Activated B cell treated with CpG ODN at 0.5 μM for 24 hours (primary cell): ENCODE results near the gene TRIM7. TPM values are rescaled to one million over a fixed set of nuclear protein-coding genes. Genes with fewer than 3 reads are reported as not detected.

Experiments
- ATAC-seq: fragments of 200-7000 bp; cut with Tn5 transposase; one replicate; pipeline ENCODE4 v1.10.0; 2021; ENCODE audit warnings: low read depth, mild to moderate bottlenecking, moderate library complexity
- CTCF ChIA-PET: fragments of 350-600 bp; sonication (Branson Sonifier 250); formaldehyde crosslinking; loops from one replicate; lab custom pipeline; 2021; ENCODE audit warnings: antibody characterized with exemption; lab: Charles Lee
- POLR2A ChIA-PET: fragments of 350-600 bp; sonication (Branson Sonifier 250); formaldehyde crosslinking; loops from one replicate; lab custom pipeline; 2021; ENCODE audit warnings: antibody characterized with exemption; lab: Charles Lee
- DNase-seq: peaks from one replicate; pipeline ENCODE4 v3.0.0; 2022
- H3K27ac Mint-ChIP-seq: one replicate; pipeline ENCODE4 v1.8.0; 2020; ENCODE audit warnings: mixed read lengths
- H3K27me3 Mint-ChIP-seq: one replicate; pipeline ENCODE4 v1.8.0; 2021; ENCODE audit warnings: mixed read lengths
- H3K36me3 Mint-ChIP-seq: one replicate; pipeline ENCODE4 v1.8.0; 2021; ENCODE audit warnings: low read depth, mixed read lengths
- H3K4me1 Mint-ChIP-seq: one replicate; pipeline ENCODE4 v1.8.0; 2021; ENCODE audit warnings: mixed read lengths
- H3K4me3 Mint-ChIP-seq: one replicate; pipeline ENCODE4 v1.8.0; 2020; ENCODE audit warnings: mild to moderate bottlenecking, mixed read lengths
- H3K9me3 Mint-ChIP-seq: one replicate; pipeline ENCODE4 v1.8.0; 2020; ENCODE audit warnings: mixed read lengths
- CTCF ChIP-seq: fragments of 200-600 bp; IDR thresholded peaks from one replicate; pipeline ENCODE4 v1.8.0; 2022; ENCODE audit warnings: antibody characterized with exemption, mild to moderate bottlenecking
- intact Hi-C: fragments of 100-400 bp; cut with micrococcal nuclease; formaldehyde crosslinking; loops from one replicate; pipeline ENCODE4 v1.15.1; 2024
- total RNA-seq: library from RNA; stranded (reverse); gene quantifications from 2 replicates; pipeline ENCODE4 v1.2.3, GENCODE V29; 2022

The TRIM7 gene
- total RNA-seq, 1 donor from 2014 or later: 0.51 TPM

GRCh38 chr5:181160152-181160754 is 44.7 kb downstream of the TRIM7 start:
- intact Hi-C loops: loop anchor here (5.0 kb wide), 2 partner anchors 102 to 358 kb away; partner anchors contain the start of genes MGAT1 and TRIM52
- H3K36me3 Mint-ChIP-seq: no peaks in the 10 kb centered on the region
- peaks cover 29% of the 10 kb centered on the region for H3K4me1 Mint-ChIP-seq
- ChIA-PET CTCF (interaction anchor here (0.6 to 1.0 kb wide), 3 partner anchors 9 to 376 kb away, joined by 3 read pairs; no protein-coding TSS in a partner anchor), POLR2A (interaction anchor here (0.7 to 1.1 kb wide), 3 partner anchors 63 to 356 kb away, joined by 3 read pairs; partner anchors contain the start of gene TRIM41)
- peaks cover 10% of the 10 kb centered on the region for H3K27me3 Mint-ChIP-seq
- H3K27ac Mint-ChIP-seq: peak overlapping the region; percentile 80
- ATAC-seq (peak; percentile 84), DNase-seq (peak; percentile 48)
- peak overlapping the region; percentile 73 for H3K4me3 Mint-ChIP-seq
- no peak for TF ChIP-seq CTCF
- peaks cover 4% of the 10 kb centered on the region for H3K9me3 Mint-ChIP-seq

GRCh38 chr5:181159286-181160151 is 45.5 kb downstream of the TRIM7 start:
- ATAC-seq (peak; percentile 74), DNase-seq (peak; percentile 87)
- Mint-ChIP-seq H3K36me3 (no peaks in the 10 kb centered on the region), H3K4me1 (peaks cover 29% of the 10 kb centered on the region), H3K4me3 (peak overlapping the region; percentile 75), H3K27me3 (peaks cover 10% of the 10 kb centered on the region), H3K27ac (peak overlapping the region; percentile 81), H3K9me3 (peaks cover 4% of the 10 kb centered on the region)
- intact Hi-C loops: loop anchor here (1.0 to 5.0 kb wide), 9 partner anchors 23 to 375 kb away; partner anchors contain the start of genes MGAT1, TRIM41, TRIM52 and ZFP62
- POLR2A ChIA-PET: interaction anchor here (0.7 to 1.1 kb wide), 3 partner anchors 64 to 356 kb away, joined by 3 read pairs; partner anchors contain the start of gene TRIM41
- no peak for TF ChIP-seq CTCF
- CTCF ChIA-PET: interaction anchor here (0.7 to 1.0 kb wide), 2 partner anchors 9 to 375 kb away, joined by 3 read pairs; no protein-coding TSS in a partner anchor

- H3K4me1 Mint-ChIP-seq: peaks cover 29% of the 10 kb centered on the region
- H3K9me3 Mint-ChIP-seq: peaks cover 4% of the 10 kb centered on the region
- intact Hi-C loops: loop anchor here (1.0 to 5.0 kb wide), 7 partner anchors 23 to 375 kb away; partner anchors contain the start of genes TRIM41 and ZFP62
- no peak overlapping the region for H3K4me3 Mint-ChIP-seq
- no peak for DNase-seq
- POLR2A ChIA-PET: no interaction called here
- no peak overlapping the region for H3K27ac Mint-ChIP-seq
- TF ChIP-seq CTCF: no peak
- CTCF ChIA-PET: no interaction called here
- H3K36me3 Mint-ChIP-seq: no peaks in the 10 kb centered on the region
- ATAC-seq: no peak
- peaks cover 10% of the 10 kb centered on the region for H3K27me3 Mint-ChIP-seq
These were observed 46.1 kb downstream of the TRIM7 start for GRCh38 chr5:181158869-181159268.

GRCh38 chr5:181156758-181157157 is 48.2 kb downstream of the TRIM7 start:
- Mint-ChIP-seq H3K4me3 (no peak overlapping the region), H3K4me1 (peaks cover 19% of the 10 kb centered on the region), H3K36me3 (no peaks in the 10 kb centered on the region), H3K27me3 (peaks cover 8% of the 10 kb centered on the region), H3K9me3 (no peaks in the 10 kb centered on the region), H3K27ac (no peak overlapping the region)
- no peak for TF ChIP-seq CTCF
- DNase-seq (no peak), ATAC-seq (no peak)
- ChIA-PET POLR2A (no interaction called here), CTCF (no interaction called here)
- intact Hi-C loops: loop anchor here (5.0 kb wide), 2 partner anchors 104 to 179 kb away; no protein-coding TSS in a partner anchor
